Neural cell (in vitro differentiated cells): ENCODE results near the gene KPNA1. TPM values are rescaled to one million over a fixed set of nuclear protein-coding genes. Genes with fewer than 3 reads are reported as not detected.

Source experiments
- H2AFZ ChIP-seq: fragments of 200-600, 300-800 bp; sonication (generic), shearing (Covaris generic); 2 replicates; pipeline ENCODE4 v1.6.0; 2014; ENCODE audit warnings: low read depth, mild to moderate bottlenecking, antibody characterized with exemption, low read length, moderate library complexity
- H3F3A ChIP-seq: fragments of 200-600 bp; shearing (Covaris generic); 2 replicates; pipeline ENCODE4 v1.6.1; 2016; ENCODE audit warnings: mild to moderate bottlenecking, moderate library complexity, mixed read lengths, antibody characterized with exemption, low read length; ENCODE audit not compliant: insufficient read depth, poor library complexity, severe bottlenecking
- H3K27ac ChIP-seq: fragments of 200-600, 300-800 bp; sonication (generic), shearing (Covaris generic); 2 replicates; pipeline ENCODE4 v1.5.1; 2014; ENCODE audit warnings: mild to moderate bottlenecking, low read length, moderate library complexity
- H3K27me3 ChIP-seq: fragments of 300-800, 200-600 bp; sonication (generic), shearing (Covaris generic); 2 replicates; pipeline ENCODE4 v1.6.0; 2014; ENCODE audit warnings: mild to moderate bottlenecking, low read depth, low read length, moderate library complexity; ENCODE audit not compliant: insufficient read depth
- H3K36me3 ChIP-seq: fragments of 300-800, 200-600 bp; sonication (generic), shearing (Covaris generic); 2 replicates; pipeline ENCODE4 v1.5.1; 2014; ENCODE audit warnings: mild to moderate bottlenecking, antibody characterized with exemption, low read length, moderate library complexity; ENCODE audit not compliant: insufficient read depth
- H3K4me2 ChIP-seq: fragments of 300-800, 200-600 bp; sonication (generic), shearing (Covaris generic); 2 replicates; pipeline ENCODE4 v1.6.0; 2014; ENCODE audit warnings: mild to moderate bottlenecking, low read length
- H3K4me3 ChIP-seq: fragments of 300-800, 200-600 bp; sonication (generic), shearing (Covaris generic); 2 replicates; pipeline ENCODE4 v1.5.1; 2014; ENCODE audit warnings: mild to moderate bottlenecking, low read length, moderate library complexity
- H3K79me2 ChIP-seq: fragments of 200-600 bp; shearing (Covaris generic); replicated peaks from 2 replicates; pipeline ENCODE4 v1.6.0; 2014; ENCODE audit warnings: mild to moderate bottlenecking, low read length, moderate library complexity; ENCODE audit not compliant: insufficient read depth
- H3K9ac ChIP-seq: fragments of 300-800, 200-600 bp; sonication (generic), shearing (Covaris generic); 2 replicates; pipeline ENCODE4 v1.6.1; 2016; ENCODE audit warnings: mild to moderate bottlenecking, low read length, mixed read lengths
- H3K9me2 ChIP-seq: fragments of 200-600 bp; shearing (Covaris generic); 2 replicates; pipeline ENCODE4 v1.6.1; 2016; ENCODE audit warnings: mild to moderate bottlenecking, low read length, mixed read lengths; ENCODE audit not compliant: insufficient read depth
- H3K9me3 ChIP-seq: fragments of 200-600, 300-800 bp; sonication (generic), shearing (Covaris generic); 2 replicates; pipeline ENCODE4 v1.6.1; 2016; ENCODE audit warnings: mild to moderate bottlenecking, mixed run types, low read length, moderate library complexity, mixed read lengths
- H4K20me1 ChIP-seq: fragments of 200-600 bp; shearing (Covaris generic); 2 replicates; pipeline ENCODE4 v1.6.1; 2016; ENCODE audit warnings: mild to moderate bottlenecking, mixed run types; ENCODE audit not compliant: insufficient read depth
- EP300 ChIP-seq: fragments of 450-650 bp; conservative IDR thresholded peaks from 2 replicates; pipeline ENCODE4 v1.6.1; 2014; ENCODE audit warnings: antibody characterized with exemption, mild to moderate bottlenecking, moderate library complexity; ENCODE audit not compliant: poor library complexity, severe bottlenecking
- EZH2 ChIP-seq: fragments of 200-600, 300-800 bp; shearing (Covaris generic), sonication (generic); IDR thresholded peaks from 2 replicates; pipeline ENCODE4 v1.6.1; 2014; ENCODE audit warnings: antibody characterized with exemption, low read length, borderline replicate concordance, mild to moderate bottlenecking; ENCODE audit not compliant: insufficient read depth, poor library complexity, severe bottlenecking
- MXI1 ChIP-seq: fragments of 450-650 bp; conservative IDR thresholded peaks from 2 replicates; pipeline ENCODE4 v1.6.1; 2014; ENCODE audit warnings: antibody characterized with exemption, mild to moderate bottlenecking; ENCODE audit not compliant: poor library complexity, severe bottlenecking
- POLR2AphosphoS5 ChIP-seq: IDR thresholded peaks from 2 replicates; pipeline ENCODE4 v1.6.1; 2012
- RAD21 ChIP-seq: fragments of 450-650 bp; conservative IDR thresholded peaks from 2 replicates; pipeline ENCODE4 v1.6.1; 2014; ENCODE audit warnings: antibody characterized with exemption, mild to moderate bottlenecking, moderate library complexity
- SMC3 ChIP-seq: fragments of 450-650 bp; conservative IDR thresholded peaks from 2 replicates; pipeline ENCODE4 v1.6.1; 2014; ENCODE audit warnings: antibody characterized with exemption, mild to moderate bottlenecking, moderate library complexity; ENCODE audit not compliant: poor library complexity
- TAF1 ChIP-seq: IDR thresholded peaks from 2 replicates; pipeline ENCODE4 v1.6.1; 2012; ENCODE audit warnings: low read depth
- polyA plus RNA-seq: library from polyadenylated mRNA; depleted of rRNA; stranded (reverse); fragments of >200 nt; gene quantifications from 2 replicates; pipeline ENCODE4 v1.2.3, GENCODE V29; 2014
- TF ChIP-seq, protein P1 (sequence below): IDR thresholded peaks from 2 replicates; pipeline ENCODE4 v1.6.1; 2012; ENCODE audit warnings: borderline replicate concordance
- TF ChIP-seq, protein P2 (sequence below): fragments of 450-650 bp; IDR thresholded peaks from 2 replicates; pipeline ENCODE4 v1.5.1; 2014; ENCODE audit warnings: antibody characterized with exemption, mild to moderate bottlenecking, moderate library complexity; ENCODE audit not compliant: poor library complexity, severe bottlenecking

Gene KPNA1
- polyA plus RNA-seq, 1 donor from 2014 or later: 35.8 TPM

DNA sequence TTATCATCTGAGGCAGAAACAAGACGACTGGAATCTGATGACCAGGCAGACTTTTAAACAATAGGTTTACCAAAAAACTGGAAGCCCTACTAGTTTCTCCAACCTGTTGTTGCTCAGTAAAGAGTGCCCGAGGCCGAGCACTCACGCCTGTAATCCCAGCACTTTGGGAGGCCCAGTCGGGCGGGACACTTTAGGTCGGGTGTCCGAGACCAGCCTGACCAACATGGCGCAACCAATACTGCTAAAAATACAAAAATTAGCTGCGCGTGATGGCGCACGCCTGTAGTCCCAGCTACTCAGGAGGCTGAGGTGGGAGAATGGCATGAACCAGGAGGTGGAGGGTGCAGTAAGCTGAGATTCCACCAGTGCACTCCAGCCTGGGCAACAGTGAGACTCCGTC lies 97.8 kb downstream of the KPNA1 start:
- no peaks in the 10 kb centered on the region for H3F3A ChIP-seq
- H3K9ac ChIP-seq: peak overlapping the region; percentile 82
- peak overlapping the region; percentile 80 for H3K4me3 ChIP-seq
- H3K9me3 ChIP-seq: no peaks in the 10 kb centered on the region
- no peaks in the 10 kb centered on the region for H3K36me3 ChIP-seq
- no peaks in the 10 kb centered on the region for H3K27me3 ChIP-seq
- no peak for TF ChIP-seq SMC3
- peaks cover 32% of the 10 kb centered on the region for H3K79me2 ChIP-seq
- H3K27ac ChIP-seq: peak overlapping the region; percentile 91
- no peaks in the 10 kb centered on the region for H3K9me2 ChIP-seq
- H3K4me2 ChIP-seq: peak overlapping the region; percentile 77
- H2AFZ ChIP-seq: no peak overlapping the region
- no peaks in the 10 kb centered on the region for H4K20me1 ChIP-seq

DNA sequence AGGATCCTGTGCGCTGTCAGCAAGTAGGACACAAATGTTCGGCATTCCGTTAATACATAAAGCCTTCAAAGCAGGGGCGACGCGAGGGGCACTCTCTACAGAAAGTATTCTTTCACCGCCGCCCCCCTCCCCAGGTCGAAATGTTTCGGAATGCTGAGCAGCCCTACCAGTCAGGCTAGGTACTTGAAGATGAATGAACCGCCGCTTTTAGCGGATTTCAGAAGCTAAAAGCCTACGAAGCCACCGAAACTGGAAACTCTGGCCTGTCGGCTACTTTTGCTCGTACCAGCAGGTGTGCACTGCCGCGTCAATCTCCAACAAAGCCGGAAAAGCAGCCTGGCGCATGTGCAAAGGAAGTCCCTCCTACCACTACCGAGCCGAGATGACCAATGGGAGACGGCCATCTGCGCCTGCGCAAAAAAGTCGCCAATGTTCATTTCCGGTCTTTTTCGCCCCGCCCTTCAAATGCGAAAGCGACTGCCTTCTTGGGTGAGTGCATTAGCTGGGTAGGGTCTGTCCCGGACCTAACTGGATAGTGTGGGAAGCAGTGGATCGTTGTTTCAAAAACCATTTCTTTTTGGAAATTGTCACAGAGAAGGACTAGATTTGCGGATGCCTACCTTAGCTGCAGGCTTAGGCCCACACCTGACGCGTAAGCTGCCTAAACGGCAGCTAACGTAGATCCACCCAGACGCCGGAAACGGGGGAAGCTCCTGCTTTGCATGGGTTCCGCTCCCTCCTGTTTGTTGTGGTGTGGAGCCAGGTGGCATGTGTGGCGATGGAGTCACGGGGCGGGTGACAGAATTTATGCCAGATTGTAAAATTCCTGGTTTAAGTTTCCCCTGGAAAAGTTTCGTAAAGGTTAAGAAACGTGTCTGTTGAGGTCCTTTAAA lies 98.7 kb downstream of the KPNA1 start, which contains the start of gene WDR5B:
Gene WDR5B (minus strand): TSS at position 301 of the 893 bp plus-strand sequence. CDS start 534 bp downstream, outside the sequence.
- H3K9ac ChIP-seq: peak within 1 kb of the TSS; percentile 82
- TF ChIP-seq, protein P1, sequence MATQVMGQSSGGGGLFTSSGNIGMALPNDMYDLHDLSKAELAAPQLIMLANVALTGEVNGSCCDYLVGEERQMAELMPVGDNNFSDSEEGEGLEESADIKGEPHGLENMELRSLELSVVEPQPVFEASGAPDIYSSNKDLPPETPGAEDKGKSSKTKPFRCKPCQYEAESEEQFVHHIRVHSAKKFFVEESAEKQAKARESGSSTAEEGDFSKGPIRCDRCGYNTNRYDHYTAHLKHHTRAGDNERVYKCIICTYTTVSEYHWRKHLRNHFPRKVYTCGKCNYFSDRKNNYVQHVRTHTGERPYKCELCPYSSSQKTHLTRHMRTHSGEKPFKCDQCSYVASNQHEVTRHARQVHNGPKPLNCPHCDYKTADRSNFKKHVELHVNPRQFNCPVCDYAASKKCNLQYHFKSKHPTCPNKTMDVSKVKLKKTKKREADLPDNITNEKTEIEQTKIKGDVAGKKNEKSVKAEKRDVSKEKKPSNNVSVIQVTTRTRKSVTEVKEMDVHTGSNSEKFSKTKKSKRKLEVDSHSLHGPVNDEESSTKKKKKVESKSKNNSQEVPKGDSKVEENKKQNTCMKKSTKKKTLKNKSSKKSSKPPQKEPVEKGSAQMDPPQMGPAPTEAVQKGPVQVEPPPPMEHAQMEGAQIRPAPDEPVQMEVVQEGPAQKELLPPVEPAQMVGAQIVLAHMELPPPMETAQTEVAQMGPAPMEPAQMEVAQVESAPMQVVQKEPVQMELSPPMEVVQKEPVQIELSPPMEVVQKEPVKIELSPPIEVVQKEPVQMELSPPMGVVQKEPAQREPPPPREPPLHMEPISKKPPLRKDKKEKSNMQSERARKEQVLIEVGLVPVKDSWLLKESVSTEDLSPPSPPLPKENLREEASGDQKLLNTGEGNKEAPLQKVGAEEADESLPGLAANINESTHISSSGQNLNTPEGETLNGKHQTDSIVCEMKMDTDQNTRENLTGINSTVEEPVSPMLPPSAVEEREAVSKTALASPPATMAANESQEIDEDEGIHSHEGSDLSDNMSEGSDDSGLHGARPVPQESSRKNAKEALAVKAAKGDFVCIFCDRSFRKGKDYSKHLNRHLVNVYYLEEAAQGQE: peak; percentile 91
- TF ChIP-seq TAF1 (peak; percentile 88), MXI1 (peak; percentile 94), POLR2AphosphoS5 (peak; percentile 92), EZH2 (no peak), EP300 (peak; percentile 77), SMC3 (peak; percentile 51), RAD21 (peak; percentile 41)
- TF ChIP-seq, protein P2, sequence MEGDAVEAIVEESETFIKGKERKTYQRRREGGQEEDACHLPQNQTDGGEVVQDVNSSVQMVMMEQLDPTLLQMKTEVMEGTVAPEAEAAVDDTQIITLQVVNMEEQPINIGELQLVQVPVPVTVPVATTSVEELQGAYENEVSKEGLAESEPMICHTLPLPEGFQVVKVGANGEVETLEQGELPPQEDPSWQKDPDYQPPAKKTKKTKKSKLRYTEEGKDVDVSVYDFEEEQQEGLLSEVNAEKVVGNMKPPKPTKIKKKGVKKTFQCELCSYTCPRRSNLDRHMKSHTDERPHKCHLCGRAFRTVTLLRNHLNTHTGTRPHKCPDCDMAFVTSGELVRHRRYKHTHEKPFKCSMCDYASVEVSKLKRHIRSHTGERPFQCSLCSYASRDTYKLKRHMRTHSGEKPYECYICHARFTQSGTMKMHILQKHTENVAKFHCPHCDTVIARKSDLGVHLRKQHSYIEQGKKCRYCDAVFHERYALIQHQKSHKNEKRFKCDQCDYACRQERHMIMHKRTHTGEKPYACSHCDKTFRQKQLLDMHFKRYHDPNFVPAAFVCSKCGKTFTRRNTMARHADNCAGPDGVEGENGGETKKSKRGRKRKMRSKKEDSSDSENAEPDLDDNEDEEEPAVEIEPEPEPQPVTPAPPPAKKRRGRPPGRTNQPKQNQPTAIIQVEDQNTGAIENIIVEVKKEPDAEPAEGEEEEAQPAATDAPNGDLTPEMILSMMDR: peak; percentile 44
- H3K27ac ChIP-seq: peak within 1 kb of the TSS; percentile 91
- H3K4me2 ChIP-seq: peak within 1 kb of the TSS; percentile 93
- no peaks in the 10 kb centered on the region for H3F3A ChIP-seq
- H4K20me1 ChIP-seq: no peaks in the 10 kb centered on the region
- peaks cover 32% of the 10 kb centered on the region for H3K79me2 ChIP-seq
- H3K36me3 ChIP-seq: no peaks in the 10 kb centered on the region
- no peaks in the 10 kb centered on the region for H3K9me3 ChIP-seq
- H2AFZ ChIP-seq: peak within 1 kb of the TSS; percentile 84
- peak within 1 kb of the TSS; percentile 80 for H3K4me3 ChIP-seq
- H3K27me3 ChIP-seq: no peaks in the 10 kb centered on the region
- no peaks in the 10 kb centered on the region for H3K9me2 ChIP-seq
